Neutrophil (primary cell): ENCODE data around the gene LNX2.

Experiments
- H3K27ac ChIP-seq: fragments of 200-600 bp; sonication (generic); 2 replicates; pipeline ENCODE4 v1.5.1; 2016; ENCODE audit warnings: mild to moderate bottlenecking, moderate library complexity
- H3K27me3 ChIP-seq: fragments of 200-600 bp; sonication (generic); 2 replicates; pipeline ENCODE4 v1.6.0; 2016; ENCODE audit warnings: mild to moderate bottlenecking
- H3K36me3 ChIP-seq: fragments of 200-600 bp; sonication (generic); 2 replicates; pipeline ENCODE4 v1.5.1; 2017
- H3K4me1 ChIP-seq, 2 experiments: fragments of 200-600 bp in 1 of 2; sonication (generic) in 1 of 2; 1 replicate in 1 of 2; 2 replicates in 1 of 2; pipeline versions ENCODE4 v1.5.1 to v1.6.1; 2013 to 2016; ENCODE audit warnings: low read depth in 1 of 2, low read length in 1 of 2, mild to moderate bottlenecking in 1 of 2, moderate library complexity in 1 of 2; ENCODE audit not compliant: control insufficient read depth in 1 of 2, insufficient read depth in 1 of 2
- H3K4me3 ChIP-seq, 2 experiments: fragments of 200-600 bp in 1 of 2; sonication (generic) in 1 of 2; 1 replicate in 1 of 2; 2 replicates in 1 of 2; pipeline ENCODE4 v1.5.1; 2013 to 2016; ENCODE audit warnings: low read depth in 1 of 2, low read length in 1 of 2, mild to moderate bottlenecking in 1 of 2, moderate library complexity in 1 of 2
- H3K9me3 ChIP-seq: fragments of 200-600 bp; sonication (generic); 2 replicates; pipeline ENCODE4 v1.5.1; 2016
- CTCF ChIP-seq: fragments of 200-600 bp; sonication (generic); IDR thresholded peaks from 2 replicates; pipeline ENCODE4 v1.5.1; 2016; ENCODE audit warnings: antibody characterized with exemption

Gene LNX2

GRCh38 chr13:27549406-27549981 lies 70.8 kb downstream of the LNX2 start:
- Histone ChIP-seq H3K36me3 (peaks cover 40% of the 10 kb centered on the region), H3K4me3 (no peak overlapping the region), H3K27ac (no peak overlapping the region), H3K9me3 (no peaks in the 10 kb centered on the region), H3K4me1 (no peaks in the 10 kb centered on the region), H3K27me3 (no peaks in the 10 kb centered on the region)
- TF ChIP-seq CTCF, result no peak

DNA sequence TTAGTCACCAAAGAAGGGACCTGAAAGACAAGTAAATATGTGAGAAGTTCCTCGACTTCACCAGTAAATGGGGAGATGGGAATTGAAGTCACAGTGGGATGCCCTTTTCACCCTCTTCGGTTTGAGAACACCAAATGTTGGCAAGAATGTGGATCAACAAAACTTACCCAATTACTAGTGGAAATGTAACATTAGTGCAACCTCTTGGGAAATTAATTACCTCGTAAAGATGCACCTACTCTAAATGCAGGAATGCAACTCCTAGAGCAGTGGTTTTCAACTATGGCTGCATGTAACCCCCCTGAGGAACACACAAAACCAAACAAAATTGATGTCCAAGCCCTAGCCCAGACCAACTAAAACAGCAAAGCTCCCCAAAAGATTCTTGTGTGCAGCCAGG lies 78.1 kb downstream of the LNX2 start:
- H3K36me3 ChIP-seq, result no peaks in the 10 kb centered on the region
- H3K4me3 ChIP-seq, result no peak overlapping the region
- H3K27me3 ChIP-seq, result no peaks in the 10 kb centered on the region
- no peaks in the 10 kb centered on the region for H3K9me3 ChIP-seq
- no peaks in the 10 kb centered on the region for H3K4me1 ChIP-seq
- TF ChIP-seq CTCF, result no peak
- H3K27ac ChIP-seq, result no peak overlapping the region

GRCh38 chr13:27541386-27541785 lies 78.9 kb downstream of the LNX2 start:
- no peaks in the 10 kb centered on the region for H3K27me3 ChIP-seq
- no peak for TF ChIP-seq CTCF
- H3K27ac ChIP-seq, result no peak overlapping the region
- no peaks in the 10 kb centered on the region for H3K36me3 ChIP-seq
- H3K9me3 ChIP-seq, result no peaks in the 10 kb centered on the region
- H3K4me3 ChIP-seq, result no peak overlapping the region
- no peaks in the 10 kb centered on the region for H3K4me1 ChIP-seq

GRCh38 chr13:27536361-27537101 lies 83.8 kb downstream of the LNX2 start:
- no peak for TF ChIP-seq CTCF
- peaks cover 0 to 7% of the 10 kb centered on the region in 2 experiments for H3K4me1 ChIP-seq
- no peaks in the 10 kb centered on the region for H3K9me3 ChIP-seq
- peaks cover 19% of the 10 kb centered on the region for H3K27me3 ChIP-seq
- no peak overlapping the region for H3K4me3 ChIP-seq
- no peak overlapping the region for H3K27ac ChIP-seq
- no peaks in the 10 kb centered on the region for H3K36me3 ChIP-seq

- Histone ChIP-seq H3K4me1 (peaks cover 0 to 7% of the 10 kb centered on the region in 2 experiments), H3K36me3 (no peaks in the 10 kb centered on the region), H3K27me3 (peaks cover 19% of the 10 kb centered on the region), H3K4me3 (no peak overlapping the region), H3K9me3 (no peaks in the 10 kb centered on the region), H3K27ac (no peak overlapping the region)
- TF ChIP-seq CTCF, result no peak
Measured at GRCh38 chr13:27535546-27535945, 84.8 kb downstream of the LNX2 start.
